GM21825 (cell line): Measurements from ENCODE around the gene TIMELESS.
"Not testable (repeated sequence)": the region's sequence is repeated elsewhere in the genome, so short reads cannot be mapped to it uniquely, and the experiment has no call there.

Experiments
- ATAC-seq: cut with Tn5 transposase; IDR thresholded peaks from one replicate; pipeline ENCODE4 v1.9.1; 2021; ENCODE audit warnings: mild to moderate bottlenecking, moderate library complexity; ENCODE audit not compliant: unreplicated experiment

The TIMELESS gene

GRCh38 chr12:56469007-56469930, 20.0 kb upstream of the TIMELESS start:
- no peak for ATAC-seq

GRCh38 chr12:56468216-56469006, 19.2 kb upstream of the TIMELESS start, which contains the start of gene SPRYD4:
Gene SPRYD4, plus strand, starts transcription at chr12:56468578. Its CDS starts 14 bp downstream, at chr12:56468592.
- ATAC-seq = peak; percentile 76

- no peak for ATAC-seq
Observed at GRCh38 chr12:56462565-56462964, 13.3 kb upstream of the TIMELESS start.

GRCh38 chr12:56461235-56462159, 12.3 kb upstream of the TIMELESS start:
- ATAC-seq = no peak

- no peak for ATAC-seq
Observed at GRCh38 chr12:56457817-56458216, 8.6 kb upstream of the TIMELESS start.

- no peak for ATAC-seq
Observed at GRCh38 chr12:56454557-56454956, 5.3 kb upstream of the TIMELESS start, which contains the start of gene MIP. Gene MIP, minus strand, starts transcription at chr12:56454657. Its CDS starts 44 bp downstream, at chr12:56454613.

- ATAC-seq = no peak
Observed at GRCh38 chr12:56451147-56451546, 1.9 kb upstream of the TIMELESS start.

GRCh38 chr12:56450241-56450640, 1.0 kb upstream of the TIMELESS start:
- no peak for ATAC-seq

GRCh38 chr12:56449622-56449984, 377 bp upstream of the TIMELESS start:
- ATAC-seq = no peak

GRCh38 chr12:56443208-56443607, 6.0 kb downstream of the TIMELESS start:
- not testable (repeated sequence) for ATAC-seq

GRCh38 chr12:56437430-56438176, 11.6 kb downstream of the TIMELESS start:
- no peak for ATAC-seq

GRCh38 chr12:56434828-56435227, 14.4 kb downstream of the TIMELESS start:
- ATAC-seq = no peak

GRCh38 chr12:56431850-56432249, 17.4 kb downstream of the TIMELESS start:
- ATAC-seq = no peak

- ATAC-seq = no peak
Observed at GRCh38 chr12:56431288-56431687, 17.9 kb downstream of the TIMELESS start.

- ATAC-seq = no peak
Observed at GRCh38 chr12:56425940-56426438, 23.2 kb downstream of the TIMELESS start.

GRCh38 chr12:56425193-56425592, 24.0 kb downstream of the TIMELESS start:
- ATAC-seq = no peak

GRCh38 chr12:56420411-56420810, 28.8 kb downstream of the TIMELESS start:
- no peak for ATAC-seq

- no peak for ATAC-seq
Observed at GRCh38 chr12:56417739-56418138, 31.5 kb downstream of the TIMELESS start.

- no peak for ATAC-seq
Observed at GRCh38 chr12:56414401-56414800, 34.8 kb downstream of the TIMELESS start.

- no peak for ATAC-seq
Observed at GRCh38 chr12:56413392-56413791, 35.8 kb downstream of the TIMELESS start.
